H1 (cell line): ENCODE results near the gene CADM2. TPM values are rescaled to one million over a fixed set of nuclear protein-coding genes. Genes with fewer than 3 reads are reported as not detected.

Source experiments
- CTCF ChIA-PET: fragments of 300-600 bp; sonication (Branson Sonifier 250); formaldehyde crosslinking; loops from one replicate; lab custom pipeline; 2021; ENCODE audit not compliant: partially characterized antibody; lab: Charles Lee
- POLR2A ChIA-PET: fragments of 300-600 bp; sonication (Branson Sonifier 250); formaldehyde crosslinking; loops from one replicate; lab custom pipeline; 2021; ENCODE audit warnings: inconsistent platforms; ENCODE audit not compliant: partially characterized antibody; lab: Charles Lee
- DNase-seq, 2 experiments: peaks; one replicate each; pipeline versions ENCODE4 v3.0.0 to v3.0.0-alpha.2; 2010 to 2022; ENCODE audit warnings: low spot score in 2 of 2, low read depth in 1 of 2, mixed read lengths in 1 of 2
- FAIRE-seq: peaks from 2 replicates; lab custom pipeline; 2011; peaks lifted over from hg19 to GRCh38; lab: Jason Lieb, UNC
- H2AFZ ChIP-seq: 2 replicates; pipeline ENCODE4 v1.8.1; 2012; ENCODE audit warnings: low read length, inconsistent platforms
- H2AK5ac ChIP-seq: 2 replicates; pipeline ENCODE4 v1.6.1; 2013; ENCODE audit warnings: low read depth, low read length
- H2BK120ac ChIP-seq: replicated peaks from 2 replicates; pipeline ENCODE3; 2013; ENCODE audit warnings: low read depth, low read length, inconsistent platforms
- H2BK12ac ChIP-seq: 2 replicates; pipeline ENCODE4 v1.6.1; 2013; ENCODE audit warnings: low read depth, low read length
- H2BK15ac ChIP-seq: 2 replicates; pipeline ENCODE4 v1.6.1; 2013; ENCODE audit warnings: low read length
- H2BK20ac ChIP-seq: 2 replicates; pipeline ENCODE4 v1.6.1; 2013; ENCODE audit warnings: low read length
- H2BK5ac ChIP-seq: 2 replicates; pipeline ENCODE4 v1.6.1; 2013; ENCODE audit warnings: low read depth, low read length
- H3K14ac ChIP-seq: 2 replicates; pipeline ENCODE4 v1.6.1; 2013; ENCODE audit warnings: inconsistent platforms; ENCODE audit not compliant: insufficient read length
- H3K18ac ChIP-seq: 2 replicates; pipeline ENCODE4 v1.6.1; 2013; ENCODE audit warnings: low read length; ENCODE audit errors: extremely low read depth
- H3K23ac ChIP-seq: 2 replicates; pipeline ENCODE4 v1.6.1; 2013; ENCODE audit warnings: inconsistent platforms; ENCODE audit not compliant: insufficient read length
- H3K23me2 ChIP-seq: 2 replicates; pipeline ENCODE4 v1.6.1; 2013; ENCODE audit warnings: low read depth, low read length
- H3K27ac ChIP-seq: 2 replicates; pipeline ENCODE4 v1.6.1; 2011; ENCODE audit warnings: low read depth, low read length, inconsistent platforms
- H3K27me3 ChIP-seq, 4 experiments: replicated peaks in 1 of 4; 1 replicate in 1 of 4; 2 replicates in 3 of 4; pipeline versions ENCODE4 v1.6.1 to v1.8.1; 2011 to 2013; ENCODE audit warnings: low read length in 3 of 4, mild to moderate bottlenecking in 3 of 4, inconsistent platforms in 2 of 4, mixed read lengths in 2 of 4, moderate library complexity in 1 of 4; ENCODE audit not compliant: control insufficient read depth in 3 of 4, insufficient read depth in 3 of 4; ENCODE audit errors: extremely low read depth in 1 of 4
- H3K36me3 ChIP-seq, 4 experiments: 2 replicates each; pipeline versions ENCODE4 v1.6.1 to v1.8.1; 2011 to 2013; ENCODE audit warnings: mild to moderate bottlenecking in 4 of 4, low read length in 3 of 4, moderate library complexity in 2 of 4, control low read depth in 1 of 4, inconsistent platforms in 1 of 4; ENCODE audit not compliant: insufficient read depth in 4 of 4, control insufficient read depth in 2 of 4
- H3K4ac ChIP-seq: replicated peaks from 2 replicates; pipeline ENCODE3; 2013; ENCODE audit warnings: low read length, low read depth, mixed read lengths, inconsistent platforms; ENCODE audit not compliant: insufficient read length
- H3K4me1 ChIP-seq, 4 experiments: replicated peaks in 1 of 4; 1 replicate in 1 of 4; 2 replicates in 3 of 4; pipeline versions ENCODE4 v1.6.1 to v1.8.1; 2011 to 2013; ENCODE audit warnings: low read length in 3 of 4, inconsistent platforms in 2 of 4, mixed read lengths in 1 of 4; ENCODE audit not compliant: insufficient read depth in 4 of 4, control insufficient read depth in 3 of 4
- H3K4me2 ChIP-seq, 2 experiments: 2 replicates each; pipeline versions ENCODE4 v1.6.1 to v1.8.1; 2011 to 2013; ENCODE audit warnings: low read depth in 2 of 2, low read length in 2 of 2, control low read depth in 1 of 2, inconsistent platforms in 1 of 2, mild to moderate bottlenecking in 1 of 2; ENCODE audit not compliant: insufficient read depth in 1 of 2
- H3K4me3 ChIP-seq, 4 experiments: fragments of 200-600, 300-600 bp in 1 of 4; sonication (generic), shearing (Covaris generic), sonication (Bioruptor Twin) in 1 of 4; 2 replicates each; pipeline versions ENCODE4 v1.5.1 to v1.8.1; 2011 to 2016; ENCODE audit warnings: low read length in 4 of 4, low read depth in 3 of 4, control low read depth in 2 of 4, inconsistent platforms in 2 of 4, mild to moderate bottlenecking in 2 of 4, mixed read lengths in 1 of 4, moderate library complexity in 1 of 4; ENCODE audit not compliant: insufficient read depth in 2 of 4; ENCODE audit errors: extremely low read depth in 1 of 4
- H3K56ac ChIP-seq: replicated peaks from 2 replicates; pipeline ENCODE3; 2013; ENCODE audit warnings: low read depth, mild to moderate bottlenecking, mixed read lengths, low read length, inconsistent platforms; ENCODE audit not compliant: insufficient read length
- H3K79me1 ChIP-seq: 2 replicates; pipeline ENCODE4 v1.6.1; 2013; ENCODE audit warnings: low read depth, low read length, control low read depth
- H3K79me2 ChIP-seq, 2 experiments: 2 replicates each; pipeline versions ENCODE4 v1.6.1 to v1.8.1; 2012 to 2013; ENCODE audit warnings: low read length in 2 of 2, mild to moderate bottlenecking in 2 of 2, inconsistent platforms in 1 of 2; ENCODE audit not compliant: insufficient read depth in 2 of 2, control insufficient read depth in 1 of 2
- H3K9ac ChIP-seq, 4 experiments: replicated peaks in 1 of 4; 1 replicate in 1 of 4; 2 replicates in 3 of 4; pipeline versions ENCODE4 v1.6.1 to v1.8.1; 2011 to 2013; ENCODE audit warnings: low read depth in 3 of 4, low read length in 3 of 4, control low read depth in 2 of 4, mild to moderate bottlenecking in 2 of 4, moderate library complexity in 2 of 4, inconsistent platforms in 1 of 4; ENCODE audit errors: extremely low read depth in 1 of 4
- H3K9me3 ChIP-seq, 2 experiments: 2 replicates each; pipeline versions ENCODE4 v1.6.1 to v1.8.1; 2012 to 2013; ENCODE audit warnings: mild to moderate bottlenecking in 2 of 2, moderate library complexity in 2 of 2, control low read depth in 1 of 2, inconsistent platforms in 1 of 2, low read depth in 1 of 2, low read length in 1 of 2, mixed read lengths in 1 of 2; ENCODE audit not compliant: insufficient read depth in 2 of 2
- H4K20me1 ChIP-seq, 2 experiments: replicated peaks in 1 of 2; 2 replicates each; pipeline versions ENCODE3 to v1.8.1; 2011 to 2013; ENCODE audit warnings: inconsistent platforms in 2 of 2, low read length in 2 of 2, mild to moderate bottlenecking in 1 of 2; ENCODE audit not compliant: insufficient read depth in 2 of 2, control insufficient read depth in 1 of 2
- H4K5ac ChIP-seq: 2 replicates; pipeline ENCODE4 v1.6.1; 2013; ENCODE audit warnings: low read length, low read depth, mixed read lengths, inconsistent platforms; ENCODE audit not compliant: insufficient read length
- H4K8ac ChIP-seq: 2 replicates; pipeline ENCODE4 v1.8.0; 2013; ENCODE audit warnings: mild to moderate bottlenecking, moderate library complexity, low read length, inconsistent platforms; ENCODE audit not compliant: insufficient read depth; ENCODE audit errors: extremely low read depth
- H4K91ac ChIP-seq: replicated peaks from 2 replicates; pipeline ENCODE3; 2013; ENCODE audit warnings: low read length, mixed read lengths, inconsistent platforms; ENCODE audit not compliant: insufficient read length
- ATF2 ChIP-seq: IDR thresholded peaks from 2 replicates; pipeline ENCODE4 v1.6.1; 2012; ENCODE audit warnings: low read length, inconsistent platforms
- CBX5 ChIP-seq: fragments of 300-800, 300-1000 bp; sonication (generic); IDR thresholded peaks from 2 replicates; pipeline ENCODE4 v1.7.1; 2016; ENCODE audit warnings: antibody characterized with exemption, low read length, low read depth
- CBX8 ChIP-seq: fragments of 300-800, 300-1000 bp; sonication (generic); IDR thresholded peaks from 2 replicates; pipeline ENCODE4 v1.7.1; 2016; ENCODE audit warnings: low read depth, low read length, borderline replicate concordance
- CHD2 ChIP-seq: IDR thresholded peaks from 2 replicates; pipeline ENCODE4 v1.6.1; 2012; ENCODE audit warnings: low read length, improper control_type of control experiment
- CTBP2 ChIP-seq: IDR thresholded peaks from 2 replicates; pipeline ENCODE4 v1.7.0; 2011; ENCODE audit warnings: borderline replicate concordance, mild to moderate bottlenecking, moderate library complexity, mixed read lengths, low read length; ENCODE audit not compliant: insufficient read depth, insufficient read length
- E2F6 ChIP-seq: IDR thresholded peaks from 2 replicates; pipeline ENCODE4 v1.6.1; 2012; ENCODE audit warnings: inconsistent platforms
- EP300 ChIP-seq, 2 experiments: IDR thresholded peaks; 1 replicate in 1 of 2; 2 replicates in 1 of 2; pipeline ENCODE4 v1.6.1; 2011 to 2012; ENCODE audit warnings: low read depth in 2 of 2, low read length in 2 of 2, mild to moderate bottlenecking in 2 of 2, borderline replicate concordance in 1 of 2, inconsistent platforms in 1 of 2, moderate library complexity in 1 of 2
- NRF1 ChIP-seq: IDR thresholded peaks from 2 replicates; pipeline ENCODE4 v1.6.1; 2011; ENCODE audit warnings: mild to moderate bottlenecking, low read depth, low read length, improper control_type of control experiment
- SIRT6 ChIP-seq: IDR thresholded peaks from one replicate; pipeline ENCODE4 v1.7.1; 2012; ENCODE audit warnings: low read length, inconsistent platforms
- SP2 ChIP-seq: IDR thresholded peaks from 2 replicates; pipeline ENCODE4 v1.6.1; 2012; ENCODE audit warnings: mild to moderate bottlenecking, low read length, inconsistent platforms
- TBP ChIP-seq: IDR thresholded peaks from 2 replicates; pipeline ENCODE4 v1.6.1; 2011; ENCODE audit warnings: low read depth, low read length, improper control_type of control experiment
- TCF12 ChIP-seq: IDR thresholded peaks from 2 replicates; pipeline ENCODE4 v1.6.1; 2011; ENCODE audit warnings: low read depth, mild to moderate bottlenecking, low read length
- ZNF274 ChIP-seq: IDR thresholded peaks from 2 replicates; pipeline ENCODE4 v1.7.0; 2012; ENCODE audit warnings: low read length, borderline replicate concordance; ENCODE audit errors: extremely low read depth
- WGBS, 2 experiments: shearing (Covaris generic) in 1 of 2; methylation state at CpG; one replicate each; pipeline versions ENCODE4 v1.1.6 to v1.1.7; 2013 to 2015; ENCODE audit warnings: low lambda C conversion rate in 2 of 2, mixed read lengths in 2 of 2, inconsistent platforms in 1 of 2, low coverage in 1 of 2, missing lambda C conversion rate in 1 of 2; ENCODE audit not compliant: insufficient replicate concordance in 2 of 2, insufficient coverage in 1 of 2, insufficient read length in 1 of 2; ENCODE audit errors: extremely low coverage in 1 of 2, missing lambda C conversion rate in 1 of 2; 5-methylcytosine and 5-hydroxymethylcytosine counted together
- polyA plus RNA-seq, 7 experiments: library from polyadenylated mRNA; depleted of rRNA in 3 of 7; stranded (reverse) in 5 of 7; unstranded in 2 of 7; fragments of >200 nt in 5 of 7; fragments of 200-250 nt in 2 of 7; gene quantifications; 1 replicate in 5 of 7; 2 replicates in 1 of 7; 4 replicates in 1 of 7; pipeline versions ENCODE4 v1.2.1 to v1.2.3, GENCODE V29; 2011 to 2013; ENCODE audit warnings: missing spikeins in 2 of 7, mixed read lengths in 2 of 7
- total RNA-seq: library from RNA; stranded (reverse); fragmentation: NEBNext Ultra II Directional; extraction: Animal tissue kit (Norgen Biotek cat#: 25700); gene quantifications from 2 replicates; pipeline ENCODE4 v1.2.1, GENCODE V29; 2021

The CADM2 gene
- total and polyA plus RNA-seq, 2 of the 8 experiments (the other 6 are each of a cell fraction or from before 2014, with no cell fraction given) = 14.9 to 20.9 TPM

- H2AFZ ChIP-seq = no peak overlapping the region
- H3K9ac ChIP-seq = no peak overlapping the region
- ChIA-PET CTCF (no interaction called here), POLR2A (no interaction called here)
- 92% methylated on average over 2 of the region's 2 CpGs; no CpG with 5 or more reads in 1 of the 2 experiments for WGBS, 2 experiments
- H3K18ac ChIP-seq = no peak overlapping the region
- no peak overlapping the region for H2BK15ac ChIP-seq
- H3K27ac ChIP-seq = no peak overlapping the region
- no peak overlapping the region for H2BK20ac ChIP-seq
- H3K4me1 ChIP-seq = no peaks in the 10 kb centered on the region
- H2BK120ac ChIP-seq = no peak overlapping the region
- no peak overlapping the region for H4K91ac ChIP-seq
- no peaks in the 10 kb centered on the region for H3K36me3 ChIP-seq
- no peak overlapping the region for H4K5ac ChIP-seq
- no peak overlapping the region for H2BK12ac ChIP-seq
- DNase-seq (no peak), FAIRE-seq (no peak)
- H4K8ac ChIP-seq = no peak overlapping the region
- H2AK5ac ChIP-seq = no peak overlapping the region
- H3K4ac ChIP-seq = no peak overlapping the region
- no peak overlapping the region for H3K4me2 ChIP-seq
- no peaks in the 10 kb centered on the region for H4K20me1 ChIP-seq
- no peaks in the 10 kb centered on the region for H3K79me2 ChIP-seq
- no peaks in the 10 kb centered on the region for H3K9me3 ChIP-seq
- H3K79me1 ChIP-seq = no peaks in the 10 kb centered on the region
- H2BK5ac ChIP-seq = no peak overlapping the region
- H3K4me3 ChIP-seq = no peak overlapping the region
- no peak overlapping the region for H3K14ac ChIP-seq
- H3K56ac ChIP-seq = no peak overlapping the region
- no peaks in the 10 kb centered on the region for H3K27me3 ChIP-seq
- H3K23ac ChIP-seq = no peak overlapping the region
- no peaks in the 10 kb centered on the region for H3K23me2 ChIP-seq
- no peak for TF ChIP-seq ZNF274
- no peak for TF ChIP-seq SIRT6
- no peak for TF ChIP-seq ATF2
- TF ChIP-seq SP2 = no peak
- no peak for TF ChIP-seq EP300 (IDR thresholded peaks at IDR 0.05; ENCODE audit: borderline replicate concordance in 1 of 2, low read depth in 2 of 2, low read length in 2 of 2)
- no peak for TF ChIP-seq CBX5
- TF ChIP-seq CBX8 = no peak
- no peak for TF ChIP-seq CTBP2
- TF ChIP-seq NRF1 = no peak
- no peak for TF ChIP-seq TCF12
- no peak for TF ChIP-seq TBP
- TF ChIP-seq CHD2 = no peak
- TF ChIP-seq E2F6 = no peak
These were observed 1115.0 kb downstream of the CADM2 start for GRCh38 chr3:86073799-86074198.
